ENCODE measurements around the gene RNFT2.
"Not testable (repeated sequence)": the region's sequence is repeated elsewhere in the genome, so short reads cannot be mapped to it uniquely, and the experiment has no call there.

The RNFT2 gene

DNA sequence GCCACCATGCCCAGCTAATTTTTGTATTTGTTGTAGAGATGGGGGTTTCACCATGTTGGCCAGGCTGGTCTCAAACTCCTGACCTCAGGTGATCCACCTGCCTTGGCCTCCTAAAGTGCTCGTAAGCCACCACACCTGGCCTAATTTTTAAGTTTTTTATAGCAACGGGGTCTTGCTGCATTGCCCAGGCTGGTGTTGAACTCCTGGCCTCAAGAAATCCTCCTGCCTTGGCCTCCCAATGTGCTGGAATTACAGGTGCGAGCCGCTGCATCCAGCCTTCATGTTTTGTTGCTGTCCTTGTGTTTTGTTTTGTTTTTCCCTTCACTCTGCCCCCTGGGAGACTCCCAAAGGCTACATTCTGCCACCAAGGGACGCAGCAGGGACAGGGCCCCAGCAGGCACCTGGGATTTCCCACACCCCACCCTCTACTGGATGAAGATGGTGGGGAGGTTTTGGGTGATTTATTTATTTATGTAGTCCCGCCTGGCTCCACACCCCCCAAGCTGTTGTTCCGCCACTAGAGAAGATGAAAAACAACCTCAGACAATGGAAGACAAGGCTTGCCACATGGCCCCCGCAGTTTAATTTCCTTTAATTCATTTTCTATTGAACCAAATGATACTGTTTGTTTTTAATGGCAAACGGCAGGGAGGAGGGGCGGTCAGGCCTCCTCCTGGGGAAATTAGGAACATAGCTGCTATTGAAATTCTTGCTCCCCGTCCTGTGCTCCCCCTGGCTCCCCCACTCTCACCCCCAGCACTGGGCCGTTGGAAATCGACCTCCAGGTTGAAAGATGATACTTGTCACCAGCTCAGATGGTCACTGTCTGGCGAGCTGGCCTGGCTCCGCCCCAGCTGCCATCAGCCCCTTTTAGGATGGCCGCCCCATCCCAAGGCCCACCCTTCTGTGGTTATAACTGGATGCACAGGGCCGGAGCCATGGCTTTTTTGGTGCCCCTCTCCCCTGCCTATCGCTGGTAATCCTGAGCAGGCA, 70.3 kb downstream of the RNFT2 start:
- Histone ChIP-seq H3K4me3 (ENCODE audit: extremely low read depth, insufficient read depth, low read length, poor library complexity, severe bottlenecking) (no peak overlapping the region), H3K9me3 (ENCODE audit: control insufficient read depth, low read length) (no peaks in the 10 kb centered on the region), H3K36me3 (ENCODE audit: control insufficient read depth, insufficient read depth, low read length) (no peaks in the 10 kb centered on the region), H3K4me1 (ENCODE audit: control insufficient read depth, insufficient read depth, low read length, poor library complexity, severe bottlenecking) (no peaks in the 10 kb centered on the region), H3K27ac (ENCODE audit: low read depth, low read length, severe bottlenecking) (no peak overlapping the region)
- 81 to 83% methylated on average over 10 to 11 of the region's 18 CpGs for WGBS, 2 experiments (ENCODE audit: insufficient coverage in 2 of 2)

DNA sequence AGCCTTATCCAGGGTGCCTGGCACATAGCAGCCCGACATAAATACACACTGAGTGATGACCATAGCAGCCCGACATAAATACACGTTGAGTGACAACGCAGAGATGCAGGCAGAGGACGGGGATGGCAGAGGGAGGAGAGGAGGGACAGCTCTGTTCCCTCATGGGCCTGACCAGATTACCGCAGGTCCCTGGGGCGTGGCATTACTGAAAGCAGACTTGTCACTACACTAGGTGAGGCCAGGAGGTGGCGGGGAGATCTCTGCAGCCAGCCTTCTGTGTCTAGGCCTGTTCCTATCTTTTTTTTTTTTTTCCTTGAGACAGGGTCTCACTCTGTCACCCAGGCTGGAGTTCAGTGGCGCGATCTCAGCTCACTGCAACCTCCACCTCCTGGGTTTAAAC, 74.1 kb downstream of the RNFT2 start:
- H3K4me3 ChIP-seq (ENCODE audit: extremely low read depth, insufficient read depth, low read length, poor library complexity, severe bottlenecking): no peak overlapping the region
- H3K27ac ChIP-seq (ENCODE audit: low read depth, low read length, severe bottlenecking): no peak overlapping the region
- WGBS, 2 experiments (ENCODE audit: insufficient coverage in 2 of 2): 89 to 92% methylated on average over 10 of the region's 10 CpGs
- no peaks in the 10 kb centered on the region for H3K36me3 ChIP-seq (ENCODE audit: control insufficient read depth, insufficient read depth, low read length)
- H3K9me3 ChIP-seq (ENCODE audit: control insufficient read depth, low read length): no peaks in the 10 kb centered on the region
- no peaks in the 10 kb centered on the region for H3K4me1 ChIP-seq (ENCODE audit: control insufficient read depth, insufficient read depth, low read length, poor library complexity, severe bottlenecking)

DNA sequence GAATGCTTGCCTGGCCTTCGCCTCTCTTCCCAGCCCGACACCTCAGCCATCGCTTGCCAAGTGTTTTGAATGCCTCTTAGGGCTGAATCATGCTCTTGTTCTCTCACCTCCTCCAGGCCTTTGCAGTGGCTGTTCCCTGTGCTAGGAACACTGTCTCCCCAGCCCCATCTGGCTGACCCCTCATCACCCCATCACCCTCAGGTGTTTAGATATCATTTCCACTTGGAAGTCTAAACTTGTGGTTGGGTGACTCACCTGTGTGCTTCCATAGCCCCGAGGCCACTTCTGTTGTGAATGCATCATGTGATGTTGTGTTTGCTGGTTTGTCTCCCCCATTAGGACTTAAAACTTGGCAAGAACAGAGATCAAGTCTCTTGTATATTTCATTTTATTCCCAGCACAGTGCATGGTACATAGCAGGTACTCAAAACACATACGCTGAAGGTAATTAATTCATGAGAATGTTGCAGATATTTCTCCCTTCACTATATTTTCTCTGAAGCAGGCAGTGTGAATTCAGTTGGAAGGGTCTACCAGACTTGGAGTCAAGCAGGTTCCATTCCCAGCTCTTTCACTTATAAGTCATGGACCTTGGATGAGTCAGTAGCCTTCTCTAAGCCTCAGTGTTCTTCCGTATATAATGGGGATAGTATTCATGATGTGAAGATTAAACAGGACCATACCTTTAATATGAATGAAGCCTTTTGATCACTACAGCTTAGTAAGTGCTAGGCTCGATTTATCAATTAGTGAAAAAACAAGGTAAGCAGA, 75.3 kb downstream of the RNFT2 start:
- 80 to 90% methylated on average over 4 of the region's 7 CpGs for WGBS, 2 experiments (ENCODE audit: insufficient coverage in 2 of 2)
- no peaks in the 10 kb centered on the region for H3K36me3 ChIP-seq (ENCODE audit: control insufficient read depth, insufficient read depth, low read length)

DNA sequence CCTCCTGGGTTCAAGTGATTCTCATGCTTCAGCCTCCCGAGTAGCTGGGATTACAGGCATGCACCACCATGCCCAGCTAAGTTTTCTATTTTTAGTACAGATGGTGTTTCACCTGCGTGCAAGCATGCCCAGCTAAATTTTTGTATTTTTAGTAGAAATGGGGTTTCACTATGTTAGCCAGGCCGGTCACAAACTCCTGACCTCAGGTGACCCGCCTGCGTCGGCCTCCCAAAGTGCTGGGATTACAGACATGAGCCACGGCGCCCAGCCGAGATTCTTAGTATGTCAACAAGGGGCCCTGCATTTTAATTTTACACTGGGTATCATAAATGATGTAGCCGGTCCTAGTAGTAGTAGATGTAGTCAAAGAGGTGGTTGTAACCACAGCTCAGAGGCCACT, 76.7 kb downstream of the RNFT2 start:
- H3K36me3 ChIP-seq (ENCODE audit: control insufficient read depth, insufficient read depth, low read length); H3K9me3 ChIP-seq (ENCODE audit: control insufficient read depth, low read length); H3K4me3 ChIP-seq (ENCODE audit: extremely low read depth, insufficient read depth, low read length, poor library complexity, severe bottlenecking); H3K27ac ChIP-seq (ENCODE audit: low read depth, low read length, severe bottlenecking); H3K4me1 ChIP-seq (ENCODE audit: control insufficient read depth, insufficient read depth, low read length, poor library complexity, severe bottlenecking): not testable (repeated sequence)
- WGBS, 2 experiments (ENCODE audit: insufficient coverage in 2 of 2): 92 to 95% methylated on average over 9 of the region's 10 CpGs

More for the DNA sequence above, 75.3 kb downstream of the RNFT2 start:
- H3K4me1 ChIP-seq (ENCODE audit: control insufficient read depth, insufficient read depth, low read length, poor library complexity, severe bottlenecking): peaks cover 2% of the 10 kb centered on the region
- no peak overlapping the region for H3K27ac ChIP-seq (ENCODE audit: low read depth, low read length, severe bottlenecking)
- no peaks in the 10 kb centered on the region for H3K9me3 ChIP-seq (ENCODE audit: control insufficient read depth, low read length)
- H3K4me3 ChIP-seq (ENCODE audit: extremely low read depth, insufficient read depth, low read length, poor library complexity, severe bottlenecking): no peak overlapping the region

DNA sequence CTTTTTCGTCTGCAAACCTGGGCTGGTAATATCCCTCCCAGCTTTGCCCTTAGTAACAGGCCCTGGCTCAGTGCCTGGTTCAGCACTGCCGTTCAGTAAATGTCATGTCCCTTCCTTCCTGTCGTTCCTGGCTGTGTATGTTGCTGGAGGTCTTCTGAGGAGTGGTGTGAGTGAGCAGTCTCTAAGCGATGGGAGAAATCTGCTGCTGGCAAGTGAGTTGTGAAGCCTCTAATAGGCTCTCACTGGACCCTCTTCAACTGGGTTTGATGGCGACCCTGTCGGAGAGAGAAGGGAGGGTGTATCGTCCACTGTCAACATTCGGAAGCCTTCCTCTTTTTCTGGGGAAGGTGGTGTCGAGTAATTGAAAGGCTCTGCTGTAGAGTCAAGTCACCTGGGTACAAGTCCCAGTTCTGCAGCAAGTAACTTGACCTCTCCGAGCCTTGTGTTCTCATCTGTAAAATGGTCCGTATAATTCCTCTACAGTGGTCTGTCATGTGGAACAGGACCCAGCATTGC, 80.3 kb downstream of the RNFT2 start:
- peaks cover 3% of the 10 kb centered on the region for H3K4me1 ChIP-seq (ENCODE audit: control insufficient read depth, insufficient read depth, low read length, poor library complexity, severe bottlenecking)
- peak overlapping the region; percentile 99 for H3K27ac ChIP-seq (ENCODE audit: low read depth, low read length, severe bottlenecking)
- H3K36me3 ChIP-seq (ENCODE audit: control insufficient read depth, insufficient read depth, low read length): no peaks in the 10 kb centered on the region
- no peaks in the 10 kb centered on the region for H3K9me3 ChIP-seq (ENCODE audit: control insufficient read depth, low read length)
- WGBS, 2 experiments (ENCODE audit: insufficient coverage in 2 of 2): 73 to 76% methylated on average over 7 to 9 of the region's 11 CpGs
- peak overlapping the region; percentile 79 for H3K4me3 ChIP-seq (ENCODE audit: extremely low read depth, insufficient read depth, low read length, poor library complexity, severe bottlenecking)

DNA sequence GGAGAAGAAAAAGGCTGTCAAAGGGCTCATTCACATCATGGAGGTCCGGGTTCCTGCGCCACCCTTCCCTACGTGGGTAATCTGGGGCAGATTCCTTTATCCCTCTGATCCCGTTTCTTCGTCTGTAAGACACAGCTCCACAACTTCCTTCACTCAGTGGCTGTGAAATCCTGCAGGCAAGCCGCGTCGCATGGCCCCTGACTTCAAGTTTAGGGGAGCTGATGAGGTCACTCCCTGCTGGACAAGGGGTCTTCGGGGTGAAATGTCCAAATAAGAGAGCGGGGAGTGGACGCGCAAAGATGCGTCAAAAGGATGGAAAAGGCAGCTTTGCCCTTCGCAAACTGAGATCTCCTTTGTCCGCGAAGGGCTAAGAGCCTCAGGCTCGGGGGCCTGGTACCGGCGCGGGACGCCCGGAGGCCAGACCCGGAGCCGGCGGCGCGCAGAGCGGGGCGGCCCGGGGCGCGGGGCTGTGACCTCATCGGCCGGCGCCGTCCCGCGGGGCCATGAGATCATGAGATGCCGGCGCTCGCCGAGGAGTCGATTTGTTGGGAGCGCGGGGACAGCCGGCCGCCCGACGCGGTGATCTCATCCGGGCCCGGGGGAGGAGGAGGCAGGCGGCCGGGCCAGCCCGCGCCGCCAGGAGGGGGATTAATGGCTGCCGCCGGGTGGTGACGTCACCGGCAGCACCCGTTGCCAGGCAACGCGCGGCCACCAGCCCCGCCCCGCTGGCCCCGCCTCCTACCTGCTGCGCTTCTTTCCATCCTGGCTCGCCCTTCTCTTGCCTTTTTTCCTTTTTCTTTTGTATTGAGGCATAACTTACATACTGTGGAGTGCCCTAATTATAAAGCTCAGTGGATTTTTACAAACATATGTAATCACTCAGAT, 81.1 kb downstream of the RNFT2 start:
- Histone ChIP-seq H3K9me3 (ENCODE audit: control insufficient read depth, low read length) (no peaks in the 10 kb centered on the region), H3K4me3 (ENCODE audit: extremely low read depth, insufficient read depth, low read length, poor library complexity, severe bottlenecking) (peak overlapping the region; percentile 79), H3K27ac (ENCODE audit: low read depth, low read length, severe bottlenecking) (peak overlapping the region; percentile 99), H3K36me3 (ENCODE audit: control insufficient read depth, insufficient read depth, low read length) (no peaks in the 10 kb centered on the region), H3K4me1 (ENCODE audit: control insufficient read depth, insufficient read depth, low read length, poor library complexity, severe bottlenecking) (peaks cover 3% of the 10 kb centered on the region)
- 0 to 2% methylated on average over 51 to 67 of the region's 70 CpGs for WGBS, 2 experiments (ENCODE audit: insufficient coverage in 2 of 2)

DNA sequence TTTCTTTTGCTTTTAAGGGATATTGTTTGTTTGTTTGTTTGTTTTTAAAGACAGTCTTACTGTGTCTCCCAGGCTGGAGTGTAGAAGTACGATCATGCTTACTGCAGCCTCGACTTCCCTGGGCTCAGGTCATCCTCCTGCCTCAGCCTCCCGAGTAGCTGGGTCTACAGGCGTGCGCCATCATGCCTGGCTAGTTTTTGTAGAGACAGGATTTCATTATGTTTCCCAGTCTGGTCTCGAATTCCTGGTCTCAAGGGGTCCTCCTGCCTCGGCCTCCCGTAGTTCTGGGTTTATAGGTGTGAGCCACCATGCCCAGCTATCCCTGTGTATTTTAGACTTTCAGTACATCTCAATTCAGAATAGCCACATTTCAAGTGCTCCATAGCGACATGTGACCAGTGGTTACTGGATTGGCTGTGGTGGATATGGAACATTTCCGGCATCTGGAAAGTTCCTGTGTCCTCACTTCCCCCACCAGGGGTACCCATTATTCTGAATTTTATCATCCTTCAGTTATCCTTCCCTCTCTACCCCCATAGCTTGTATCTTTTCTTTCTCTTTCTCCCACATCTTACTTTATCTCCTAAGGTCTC, 82.0 kb downstream of the RNFT2 start:
- no peak overlapping the region for H3K27ac ChIP-seq (ENCODE audit: low read depth, low read length, severe bottlenecking)
- H3K4me3 ChIP-seq (ENCODE audit: extremely low read depth, insufficient read depth, low read length, poor library complexity, severe bottlenecking): no peak overlapping the region
- H3K4me1 ChIP-seq (ENCODE audit: control insufficient read depth, insufficient read depth, low read length, poor library complexity, severe bottlenecking): peaks cover 3% of the 10 kb centered on the region
- no peaks in the 10 kb centered on the region for H3K9me3 ChIP-seq (ENCODE audit: control insufficient read depth, low read length)
- H3K36me3 ChIP-seq (ENCODE audit: control insufficient read depth, insufficient read depth, low read length): no peaks in the 10 kb centered on the region
- WGBS, 2 experiments (ENCODE audit: insufficient coverage in 2 of 2): 90 to 93% methylated on average over 7 to 8 of the region's 10 CpGs

DNA sequence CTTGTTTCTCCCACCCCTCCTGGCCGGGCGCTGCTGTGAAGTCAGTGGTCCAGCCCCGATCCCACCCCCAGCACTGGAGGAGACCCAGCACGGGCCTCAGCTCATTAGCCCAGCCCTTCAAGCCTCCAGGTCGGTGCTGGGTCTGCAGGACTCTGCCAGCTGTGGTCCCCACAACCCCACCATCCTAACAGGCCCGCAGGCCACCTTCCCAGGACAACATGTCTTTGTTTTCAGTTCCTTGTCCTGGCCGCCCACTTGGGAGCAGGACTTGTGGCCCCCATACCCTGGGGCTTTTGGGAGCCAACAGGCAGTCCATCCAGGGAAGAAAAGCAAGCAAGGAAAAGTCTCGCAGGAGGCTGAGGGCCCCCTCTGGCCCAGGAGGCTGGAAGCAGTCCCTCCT, 83.2 kb downstream of the RNFT2 start:
- WGBS, 2 experiments (ENCODE audit: insufficient coverage in 2 of 2): 53 to 61% methylated on average over 5 to 8 of the region's 8 CpGs
- H3K36me3 ChIP-seq (ENCODE audit: control insufficient read depth, insufficient read depth, low read length): no peaks in the 10 kb centered on the region
- H3K9me3 ChIP-seq (ENCODE audit: control insufficient read depth, low read length): no peaks in the 10 kb centered on the region
- no peak overlapping the region for H3K4me3 ChIP-seq (ENCODE audit: extremely low read depth, insufficient read depth, low read length, poor library complexity, severe bottlenecking)
- peaks cover 3% of the 10 kb centered on the region for H3K4me1 ChIP-seq (ENCODE audit: control insufficient read depth, insufficient read depth, low read length, poor library complexity, severe bottlenecking)
- no peak overlapping the region for H3K27ac ChIP-seq (ENCODE audit: low read depth, low read length, severe bottlenecking)

DNA sequence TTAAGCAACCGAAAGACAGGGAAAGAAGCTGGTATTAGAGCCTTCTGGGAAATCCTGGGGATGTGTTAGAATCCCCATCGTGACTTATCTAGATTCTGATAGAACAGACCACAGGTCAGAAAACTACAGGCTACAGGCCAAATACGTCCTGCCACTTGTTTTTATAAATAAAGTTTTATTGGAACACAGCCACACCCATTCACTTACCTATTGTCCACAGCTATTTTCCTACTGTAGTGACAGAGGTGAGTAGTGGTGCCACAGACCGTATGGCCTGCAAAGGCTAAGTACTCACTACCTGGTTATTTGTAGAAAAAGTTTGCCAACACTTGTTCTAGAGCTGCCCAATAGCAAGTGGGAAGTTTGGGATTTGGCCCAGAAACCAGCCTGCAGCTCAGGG, 89.3 kb downstream of the RNFT2 start:
- Histone ChIP-seq H3K4me3 (ENCODE audit: extremely low read depth, insufficient read depth, low read length, poor library complexity, severe bottlenecking) (no peak overlapping the region), H3K27ac (ENCODE audit: low read depth, low read length, severe bottlenecking) (no peak overlapping the region), H3K36me3 (ENCODE audit: control insufficient read depth, insufficient read depth, low read length) (no peaks in the 10 kb centered on the region), H3K9me3 (ENCODE audit: control insufficient read depth, low read length) (no peaks in the 10 kb centered on the region), H3K4me1 (ENCODE audit: control insufficient read depth, insufficient read depth, low read length, poor library complexity, severe bottlenecking) (no peaks in the 10 kb centered on the region)
- WGBS, 2 experiments (ENCODE audit: insufficient coverage in 2 of 2): 93 to 100% methylated on average over 1 to 3 of the region's 4 CpGs

DNA sequence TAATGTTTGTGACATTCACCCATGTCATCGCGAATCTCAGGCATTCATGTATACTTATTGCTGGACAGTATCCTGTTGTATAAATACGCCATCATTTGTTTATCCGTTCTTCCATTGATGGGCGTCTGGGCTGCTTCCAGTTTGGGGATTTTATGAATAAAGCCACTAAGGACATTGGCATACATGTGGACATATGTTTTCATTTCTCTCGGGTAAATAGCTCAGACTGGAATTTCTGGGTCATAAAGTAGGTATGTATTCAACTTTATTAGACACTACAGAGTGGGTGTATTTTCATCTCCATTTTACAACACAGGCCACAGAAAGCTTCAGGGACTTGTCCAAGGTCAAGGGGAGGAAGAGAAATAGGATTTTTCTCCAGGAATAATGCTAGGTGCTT, 94.2 kb downstream of the RNFT2 start:
- Histone ChIP-seq H3K36me3 (ENCODE audit: control insufficient read depth, insufficient read depth, low read length) (no peaks in the 10 kb centered on the region), H3K4me3 (ENCODE audit: extremely low read depth, insufficient read depth, low read length, poor library complexity, severe bottlenecking) (no peak overlapping the region), H3K27ac (ENCODE audit: low read depth, low read length, severe bottlenecking) (no peak overlapping the region), H3K9me3 (ENCODE audit: control insufficient read depth, low read length) (no peaks in the 10 kb centered on the region), H3K4me1 (ENCODE audit: control insufficient read depth, insufficient read depth, low read length, poor library complexity, severe bottlenecking) (no peaks in the 10 kb centered on the region)
- WGBS, 2 experiments (ENCODE audit: insufficient coverage in 2 of 2): 96 to 98% methylated on average over 5 of the region's 6 CpGs
